ENCODE data around the gene TTC17.

TTC17 gene, protein sequence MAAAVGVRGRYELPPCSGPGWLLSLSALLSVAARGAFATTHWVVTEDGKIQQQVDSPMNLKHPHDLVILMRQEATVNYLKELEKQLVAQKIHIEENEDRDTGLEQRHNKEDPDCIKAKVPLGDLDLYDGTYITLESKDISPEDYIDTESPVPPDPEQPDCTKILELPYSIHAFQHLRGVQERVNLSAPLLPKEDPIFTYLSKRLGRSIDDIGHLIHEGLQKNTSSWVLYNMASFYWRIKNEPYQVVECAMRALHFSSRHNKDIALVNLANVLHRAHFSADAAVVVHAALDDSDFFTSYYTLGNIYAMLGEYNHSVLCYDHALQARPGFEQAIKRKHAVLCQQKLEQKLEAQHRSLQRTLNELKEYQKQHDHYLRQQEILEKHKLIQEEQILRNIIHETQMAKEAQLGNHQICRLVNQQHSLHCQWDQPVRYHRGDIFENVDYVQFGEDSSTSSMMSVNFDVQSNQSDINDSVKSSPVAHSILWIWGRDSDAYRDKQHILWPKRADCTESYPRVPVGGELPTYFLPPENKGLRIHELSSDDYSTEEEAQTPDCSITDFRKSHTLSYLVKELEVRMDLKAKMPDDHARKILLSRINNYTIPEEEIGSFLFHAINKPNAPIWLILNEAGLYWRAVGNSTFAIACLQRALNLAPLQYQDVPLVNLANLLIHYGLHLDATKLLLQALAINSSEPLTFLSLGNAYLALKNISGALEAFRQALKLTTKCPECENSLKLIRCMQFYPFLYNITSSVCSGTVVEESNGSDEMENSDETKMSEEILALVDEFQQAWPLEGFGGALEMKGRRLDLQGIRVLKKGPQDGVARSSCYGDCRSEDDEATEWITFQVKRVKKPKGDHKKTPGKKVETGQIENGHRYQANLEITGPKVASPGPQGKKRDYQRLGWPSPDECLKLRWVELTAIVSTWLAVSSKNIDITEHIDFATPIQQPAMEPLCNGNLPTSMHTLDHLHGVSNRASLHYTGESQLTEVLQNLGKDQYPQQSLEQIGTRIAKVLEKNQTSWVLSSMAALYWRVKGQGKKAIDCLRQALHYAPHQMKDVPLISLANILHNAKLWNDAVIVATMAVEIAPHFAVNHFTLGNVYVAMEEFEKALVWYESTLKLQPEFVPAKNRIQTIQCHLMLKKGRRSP

GRCh38 chr11:43358801-43359421 is at the start of gene TTC17:
Gene TTC17, plus strand, starts transcription at chr11:43358920. Its CDS starts 35 bp downstream, at chr11:43358955.
- no peaks in the 10 kb centered on the region for H3K9me2 ChIP-seq (replicated peaks; ENCODE audit: low read depth, low read length)
- no peaks in the 10 kb centered on the region for H3K27me3 ChIP-seq (ENCODE audit: insufficient read depth, low read length, poor library complexity, severe bottlenecking)
- H3K36me3 ChIP-seq (ENCODE audit: insufficient read depth, low read length), result no peaks in the 10 kb centered on the region
- H3K9ac ChIP-seq (ENCODE audit: low read depth, low read length, poor library complexity, severe bottlenecking), result peak within 1 kb of the TSS; percentile 91
- H2AFZ ChIP-seq (ENCODE audit: low read length), result peak within 1 kb of the TSS; percentile 99
- peaks cover 57% of the 10 kb centered on the region for H3K79me2 ChIP-seq (ENCODE audit: insufficient read depth, low read length)
- no peaks in the 10 kb centered on the region for H3F3A ChIP-seq (ENCODE audit: low read depth)
- no peaks in the 10 kb centered on the region for H3K9me3 ChIP-seq (ENCODE audit: insufficient read depth, low read depth, low read length)
- peak within 1 kb of the TSS; percentile 90 for H3K4me2 ChIP-seq (ENCODE audit: low read depth, low read length, poor library complexity, severe bottlenecking)
- peak within 1 kb of the TSS; percentile 96 for H3K4me3 ChIP-seq (ENCODE audit: low read length, poor library complexity, severe bottlenecking)
- peaks cover 37% of the 10 kb centered on the region for H3K4me1 ChIP-seq (ENCODE audit: insufficient read depth, low read length, poor library complexity, severe bottlenecking)
- H4K20me1 ChIP-seq (ENCODE audit: insufficient read depth, low read length, poor library complexity, severe bottlenecking), result peaks cover 45% of the 10 kb centered on the region
- no peak for TF ChIP-seq EZH2phosphoT487 (IDR thresholded peaks at IDR 0.05; ENCODE audit: borderline replicate concordance)
- TF ChIP-seq, protein P1, sequence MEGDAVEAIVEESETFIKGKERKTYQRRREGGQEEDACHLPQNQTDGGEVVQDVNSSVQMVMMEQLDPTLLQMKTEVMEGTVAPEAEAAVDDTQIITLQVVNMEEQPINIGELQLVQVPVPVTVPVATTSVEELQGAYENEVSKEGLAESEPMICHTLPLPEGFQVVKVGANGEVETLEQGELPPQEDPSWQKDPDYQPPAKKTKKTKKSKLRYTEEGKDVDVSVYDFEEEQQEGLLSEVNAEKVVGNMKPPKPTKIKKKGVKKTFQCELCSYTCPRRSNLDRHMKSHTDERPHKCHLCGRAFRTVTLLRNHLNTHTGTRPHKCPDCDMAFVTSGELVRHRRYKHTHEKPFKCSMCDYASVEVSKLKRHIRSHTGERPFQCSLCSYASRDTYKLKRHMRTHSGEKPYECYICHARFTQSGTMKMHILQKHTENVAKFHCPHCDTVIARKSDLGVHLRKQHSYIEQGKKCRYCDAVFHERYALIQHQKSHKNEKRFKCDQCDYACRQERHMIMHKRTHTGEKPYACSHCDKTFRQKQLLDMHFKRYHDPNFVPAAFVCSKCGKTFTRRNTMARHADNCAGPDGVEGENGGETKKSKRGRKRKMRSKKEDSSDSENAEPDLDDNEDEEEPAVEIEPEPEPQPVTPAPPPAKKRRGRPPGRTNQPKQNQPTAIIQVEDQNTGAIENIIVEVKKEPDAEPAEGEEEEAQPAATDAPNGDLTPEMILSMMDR (conservative IDR thresholded peaks at IDR 0.05; ENCODE audit: low read length), result no peak

DNA sequence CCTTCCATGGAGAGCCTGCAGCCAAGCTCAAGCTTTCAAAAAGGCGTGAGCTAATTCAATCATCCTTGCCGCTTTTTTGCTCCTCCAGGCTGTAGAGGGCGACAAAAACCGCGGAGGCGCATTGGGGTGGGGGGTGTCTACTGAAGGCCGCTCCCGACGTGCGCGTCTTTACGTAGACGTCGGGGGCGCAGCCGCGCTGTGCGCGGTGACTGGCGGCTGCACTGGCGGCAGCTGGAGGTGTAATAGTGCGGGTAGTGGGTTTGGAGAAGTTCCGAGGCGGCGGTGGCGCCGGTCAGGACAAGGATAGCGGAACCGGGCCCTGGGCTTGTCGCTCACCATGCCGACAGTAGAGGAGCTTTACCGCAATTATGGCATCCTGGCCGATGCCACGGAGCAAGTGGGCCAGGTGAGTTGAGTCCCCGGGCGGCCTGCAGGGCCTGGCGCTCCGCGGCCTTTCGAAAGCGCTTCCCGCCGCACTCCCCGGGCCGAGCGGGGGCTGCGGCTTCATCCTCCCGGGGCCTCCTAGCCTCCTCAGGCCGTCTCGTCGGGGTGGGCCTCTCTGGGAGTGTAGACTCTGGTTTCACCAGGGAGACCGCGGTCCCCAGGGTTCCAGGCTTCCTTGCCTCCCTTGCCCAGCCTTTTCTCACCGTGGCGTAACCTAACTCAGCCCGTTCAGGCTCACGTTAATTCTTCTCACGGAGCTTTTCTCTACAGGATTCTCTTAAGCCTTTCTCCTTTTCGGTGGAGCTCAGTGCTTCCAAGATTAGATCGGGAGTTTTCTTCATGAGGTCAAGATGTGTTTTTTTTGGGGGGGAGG is 46.7 kb upstream of the TTC17 start, which contains the start of gene API5:
TSS of gene API5 (plus strand) at position 206 of the 817 bp plus-strand sequence. CDS start at position 338, 132 bp downstream.
- Histone ChIP-seq H3K9ac (ENCODE audit: low read depth, low read length, poor library complexity, severe bottlenecking) (peak within 1 kb of the TSS; percentile 95), H3F3A (ENCODE audit: low read depth) (peaks cover 2% of the 10 kb centered on the region; the same call in 1 of the 2 replicates), H3K9me3 (ENCODE audit: insufficient read depth, low read depth, low read length) (no peaks in the 10 kb centered on the region), H3K27me3 (ENCODE audit: insufficient read depth, low read length, poor library complexity, severe bottlenecking) (no peaks in the 10 kb centered on the region), H3K9me2 (replicated peaks; ENCODE audit: low read depth, low read length) (no peaks in the 10 kb centered on the region), H3K36me3 (ENCODE audit: insufficient read depth, low read length) (no peaks in the 10 kb centered on the region), H4K20me1 (ENCODE audit: insufficient read depth, low read length, poor library complexity, severe bottlenecking) (peaks cover 50% of the 10 kb centered on the region), H3K4me1 (ENCODE audit: insufficient read depth, low read length, poor library complexity, severe bottlenecking) (peaks cover 30% of the 10 kb centered on the region), H2AFZ (ENCODE audit: low read length) (peak within 1 kb of the TSS; percentile 99), H3K79me2 (ENCODE audit: insufficient read depth, low read length) (peaks cover 45% of the 10 kb centered on the region), H3K4me3 (ENCODE audit: low read length, poor library complexity, severe bottlenecking) (peak within 1 kb of the TSS; percentile 99), H3K4me2 (ENCODE audit: low read depth, low read length, poor library complexity, severe bottlenecking) (peak within 1 kb of the TSS; percentile 77)
- TF ChIP-seq, protein P1 (conservative IDR thresholded peaks at IDR 0.05; ENCODE audit: low read length), result peak; percentile 73
- no peak for TF ChIP-seq EZH2phosphoT487 (IDR thresholded peaks at IDR 0.05; ENCODE audit: borderline replicate concordance)

All from Loucy (cell line).